HEK293 (cell line): ENCODE measurements around the gene KCNRG.

ENCODE experiments used
- CTCF ChIA-PET: fragments of 350-600 bp; formaldehyde crosslinking; extraction: SDS; loops from one replicate; lab custom pipeline; 2021; ENCODE audit warnings: antibody characterized with exemption; lab: Yijun Ruan, JAX
- POLR2A ChIA-PET: fragments of 300-600 bp; formaldehyde crosslinking; extraction: SDS; loops from one replicate; lab custom pipeline; 2020; ENCODE audit warnings: antibody characterized with exemption, inconsistent platforms; lab: Yijun Ruan, JAX
- H3K27ac ChIP-seq: fragments of 200-500 bp; sonication (Bioruptor generic); 2 replicates; pipeline ENCODE4 v1.5.1; 2014; ENCODE audit warnings: low read depth, low read length, control low read depth, inconsistent platforms; ENCODE audit errors: extremely low read depth
- H3K36me3 ChIP-seq, 2 experiments: fragments of 200-500 bp in 1 of 2; sonication (Bioruptor generic) in 1 of 2; 1 replicate in 1 of 2; 2 replicates in 1 of 2; pipeline ENCODE4 v1.5.1; 2014 to 2017; ENCODE audit warnings: inconsistent platforms in 2 of 2, low read length in 2 of 2; ENCODE audit not compliant: control insufficient read depth in 2 of 2, insufficient read depth in 1 of 2
- H3K4me1 ChIP-seq: fragments of 200-500 bp; sonication (Bioruptor generic); 2 replicates; pipeline ENCODE4 v1.5.1; 2014; ENCODE audit warnings: mild to moderate bottlenecking, low read length, inconsistent platforms; ENCODE audit not compliant: control insufficient read depth, insufficient read depth
- H3K4me3 ChIP-seq: 2 replicates; pipeline ENCODE4 v1.5.1; 2011; ENCODE audit warnings: low read depth, mild to moderate bottlenecking, control low read depth, low read length, moderate library complexity
- H3K9me3 ChIP-seq: fragments of 200-500 bp; sonication (Bioruptor generic); 2 replicates; pipeline ENCODE4 v1.5.1; 2014; ENCODE audit warnings: low read depth, low read length, inconsistent platforms; ENCODE audit not compliant: control insufficient read depth, insufficient read depth
- IKZF3 ChIP-seq: fragments of 450-650 bp; IDR thresholded peaks from 2 replicates; pipeline ENCODE4 v1.5.0; 2018; ENCODE audit warnings: missing biosample characterization, mild to moderate bottlenecking, missing genetic modification characterization, moderate library complexity
- KLF1 ChIP-seq: fragments of 450-650 bp; formaldehyde crosslinking; IDR thresholded peaks from 2 replicates; pipeline ENCODE4 v1.5.1; 2016; ENCODE audit warnings: missing biosample characterization, missing genetic modification characterization
- KLF16 ChIP-seq: fragments of 450-650 bp; formaldehyde crosslinking; IDR thresholded peaks from 2 replicates; pipeline ENCODE4 v1.5.1; 2017; ENCODE audit warnings: missing biosample characterization, missing genetic modification characterization
- PBX3 ChIP-seq: sonication (generic); formaldehyde crosslinking; IDR thresholded peaks from 2 replicates; pipeline ENCODE4 v1.8.1; 2022; ENCODE audit warnings: mild to moderate bottlenecking, moderate library complexity, missing genetic modification reagents
- PRDM4 ChIP-seq: fragments of 450-650 bp; formaldehyde crosslinking; IDR thresholded peaks from 2 replicates; pipeline ENCODE4 v1.5.1; 2017; ENCODE audit warnings: missing biosample characterization, missing genetic modification characterization
- RBAK ChIP-seq: fragments of 450-650 bp; formaldehyde crosslinking; IDR thresholded peaks from 2 replicates; pipeline ENCODE4 v1.5.1; 2016; ENCODE audit warnings: missing biosample characterization, missing genetic modification characterization
- SETDB1 ChIP-seq: IDR thresholded peaks from one replicate; pipeline ENCODE4 v1.6.1; 2017; ENCODE audit warnings: mild to moderate bottlenecking, low read length, moderate library complexity, mixed read lengths; ENCODE audit not compliant: insufficient read length
- ZFP37 ChIP-seq: fragments of 450-650 bp; formaldehyde crosslinking; IDR thresholded peaks from 2 replicates; pipeline ENCODE4 v1.5.1; 2016; ENCODE audit warnings: missing biosample characterization, missing genetic modification characterization
- ZNF174 ChIP-seq: fragments of 450-650 bp; formaldehyde crosslinking; IDR thresholded peaks from 2 replicates; pipeline ENCODE4 v1.5.0; 2017; ENCODE audit warnings: missing biosample characterization, mild to moderate bottlenecking, missing genetic modification characterization
- ZNF266 ChIP-seq: fragments of 450-650 bp; formaldehyde crosslinking; IDR thresholded peaks from 2 replicates; pipeline ENCODE4 v1.5.1; 2016; ENCODE audit warnings: missing biosample characterization, missing genetic modification characterization, low read depth
- ZNF280D ChIP-seq: fragments of 450-650 bp; formaldehyde crosslinking; IDR thresholded peaks from 2 replicates; pipeline ENCODE4 v1.5.1; 2016; ENCODE audit warnings: missing biosample characterization, missing genetic modification characterization
- ZNF335 ChIP-seq: fragments of 450-650 bp; formaldehyde crosslinking; conservative IDR thresholded peaks from 2 replicates; pipeline ENCODE4 v1.5.1; 2016; ENCODE audit warnings: missing biosample characterization, missing genetic modification characterization
- ZNF398 ChIP-seq: fragments of 450-650 bp; formaldehyde crosslinking; IDR thresholded peaks from 2 replicates; pipeline ENCODE4 v1.5.1; 2017; ENCODE audit warnings: missing biosample characterization, missing genetic modification characterization
- ZNF518A ChIP-seq: fragments of 450-650 bp; formaldehyde crosslinking; conservative IDR thresholded peaks from 2 replicates; pipeline ENCODE4 v1.5.1; 2016; ENCODE audit warnings: low read depth, missing biosample characterization, missing genetic modification characterization
- ZNF596 ChIP-seq: fragments of 450-650 bp; IDR thresholded peaks from 2 replicates; pipeline ENCODE4 v1.5.0; 2018; ENCODE audit warnings: missing biosample characterization, mild to moderate bottlenecking, missing genetic modification characterization, moderate library complexity
- ZNF639 ChIP-seq: fragments of 450-650 bp; formaldehyde crosslinking; IDR thresholded peaks from 2 replicates; pipeline ENCODE4 v1.5.1; 2016; ENCODE audit warnings: missing biosample characterization, missing genetic modification characterization
- ZNF664 ChIP-seq: fragments of 450-650 bp; formaldehyde crosslinking; IDR thresholded peaks from 2 replicates; pipeline ENCODE4 v1.5.1; 2016; ENCODE audit warnings: missing biosample characterization, missing genetic modification characterization
- ZNF776 ChIP-seq: fragments of 450-650 bp; formaldehyde crosslinking; IDR thresholded peaks from 2 replicates; pipeline ENCODE4 v1.5.0; 2017; ENCODE audit warnings: missing biosample characterization, missing genetic modification characterization, borderline replicate concordance

KCNRG gene

GRCh38 chr13:50012396-50013169 lies 2.7 kb upstream of the KCNRG start:
- peaks cover 0 to 31% of the 10 kb centered on the region in 2 experiments; a peak in 2 of 3 replicates for H3K36me3 ChIP-seq
- TF ChIP-seq ZNF266 (tag by site-specific recombination) (no peak), ZNF174 (tag by site-specific recombination) (no peak), ZNF518A (no peak), IKZF3 (no peak), ZFP37 (no peak), ZNF664 (tag by site-specific recombination) (no peak), KLF16 (no peak)
- CTCF ChIA-PET: no interaction called here
- no peak overlapping the region for H3K27ac ChIP-seq
- H3K4me3 ChIP-seq: no peak overlapping the region
- POLR2A ChIA-PET: no interaction called here
- no peaks in the 10 kb centered on the region for H3K9me3 ChIP-seq
- no peaks in the 10 kb centered on the region; the same call in 1 of the 2 replicates for H3K4me1 ChIP-seq

- H3K27ac ChIP-seq: no peak overlapping the region
- H3K4me1 ChIP-seq: no peaks in the 10 kb centered on the region; the same call in 1 of the 2 replicates
- ChIA-PET POLR2A (interaction anchor here (1.4 kb wide), 1 partner anchor 17 kb away, joined by 7 read pairs; no protein-coding TSS in a partner anchor), CTCF (interaction anchor here (1.1 kb wide), 1 partner anchor 17 kb away, joined by 3 read pairs; no protein-coding TSS in a partner anchor)
- H3K36me3 ChIP-seq: peaks cover 0 to 31% of the 10 kb centered on the region in 2 experiments
- H3K9me3 ChIP-seq: no peaks in the 10 kb centered on the region
- no peak overlapping the region for H3K4me3 ChIP-seq
- no peak for TF ChIP-seq PRDM4
- no peak for TF ChIP-seq ZNF280D (tag by site-specific recombination)
- no peak for TF ChIP-seq ZNF398 (tag by site-specific recombination)
- no peak for TF ChIP-seq RBAK (tag by site-specific recombination)
- no peak for TF ChIP-seq KLF1 (tag by site-specific recombination)
- no peak for TF ChIP-seq ZNF664 (tag by site-specific recombination)
- TF ChIP-seq ZNF776 (tag by site-specific recombination): no peak
- TF ChIP-seq SETDB1: no peak
- TF ChIP-seq PBX3: no peak
- no peak for TF ChIP-seq ZNF596 (tag by site-specific recombination)
- no peak for TF ChIP-seq ZNF639 (tag by site-specific recombination)
- no peak for TF ChIP-seq ZNF335 (tag by site-specific recombination)
Observed at GRCh38 chr13:50014386-50014785, 858 bp upstream of the KCNRG start.
